ENCODE measurements around the gene SCP2. TPM values are rescaled to one million over a fixed set of nuclear protein-coding genes. Genes with fewer than 3 reads are reported as not detected.

SCP2 gene
- total RNA-seq, 2 experiments from 2014 or later = 71.8 to 79.2 TPM

DNA sequence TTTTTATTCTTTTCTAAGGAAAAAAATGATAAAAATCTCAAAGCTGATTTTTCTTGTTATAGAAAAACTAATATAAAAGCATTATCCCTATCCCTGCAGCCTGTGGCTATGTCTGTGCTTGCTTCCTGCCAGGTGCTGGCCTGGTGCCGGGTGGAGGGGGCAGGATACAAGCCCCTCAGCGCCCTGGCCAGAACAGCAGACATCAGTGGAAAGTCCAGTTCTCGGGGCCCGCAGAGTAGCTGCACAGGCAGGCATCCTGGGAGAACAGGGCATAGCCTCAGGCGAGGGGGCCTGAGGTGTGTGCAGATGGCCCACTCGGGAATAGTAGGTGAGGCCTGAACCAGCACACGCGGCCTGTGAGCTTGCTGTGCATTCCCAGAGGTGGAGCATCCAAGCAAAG, 158.3 kb downstream of the SCP2 start:
- Mint-ChIP-seq H3K36me3 (ENCODE audit: low read depth) (no peaks in the 10 kb centered on the region), H3K4me3 (no peak overlapping the region), H3K27ac (no peak overlapping the region), H3K9me3 (no peaks in the 10 kb centered on the region), H3K4me1 (ENCODE audit: low read depth) (no peaks in the 10 kb centered on the region), H3K27me3 (ENCODE audit: low read depth) (no peaks in the 10 kb centered on the region)
- no peak for DNase-seq
- CTCF ChIA-PET = no interaction called here
- intact Hi-C loops (cut with micrococcal nuclease) = no loop called here

DNA sequence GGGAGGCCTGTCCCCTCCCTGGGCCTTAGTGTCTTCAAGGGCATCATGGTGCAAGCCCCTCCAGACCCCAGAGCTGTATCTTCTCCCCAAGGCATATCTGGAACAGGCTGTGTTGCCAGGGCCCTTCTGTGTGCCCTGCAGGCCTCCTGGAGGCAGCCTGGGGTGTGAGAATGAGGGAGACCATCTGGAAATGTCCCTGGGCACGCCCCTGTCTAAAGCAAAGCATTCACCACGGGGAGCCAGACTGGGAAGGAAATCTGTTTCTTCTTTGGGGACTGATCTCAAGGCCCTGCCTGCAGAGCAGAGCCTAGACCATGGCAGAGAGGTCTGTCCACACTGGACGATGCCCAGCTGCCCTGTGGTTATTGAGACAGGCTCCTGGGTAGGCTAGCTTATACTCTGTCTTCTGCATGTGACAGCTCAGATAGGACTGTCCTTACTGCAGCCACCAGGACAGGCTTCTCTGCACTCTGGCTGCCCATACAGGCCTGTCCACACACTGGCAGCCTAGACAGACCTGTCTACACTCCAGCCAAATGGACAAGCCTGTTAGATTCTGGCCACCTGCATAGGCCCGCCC, 159.5 kb downstream of the SCP2 start:
- Mint-ChIP-seq H3K36me3 (ENCODE audit: low read depth) (no peaks in the 10 kb centered on the region), H3K27me3 (ENCODE audit: low read depth) (no peaks in the 10 kb centered on the region), H3K4me1 (ENCODE audit: low read depth) (no peaks in the 10 kb centered on the region), H3K4me3 (no peak overlapping the region), H3K27ac (no peak overlapping the region), H3K9me3 (no peaks in the 10 kb centered on the region)
- CTCF ChIA-PET = interaction anchor here (0.6 kb wide), 1 partner anchor 98 kb away, joined by 3 read pairs; no protein-coding TSS in a partner anchor
- no peak for DNase-seq
- intact Hi-C loops (cut with micrococcal nuclease) = no loop called here

DNA sequence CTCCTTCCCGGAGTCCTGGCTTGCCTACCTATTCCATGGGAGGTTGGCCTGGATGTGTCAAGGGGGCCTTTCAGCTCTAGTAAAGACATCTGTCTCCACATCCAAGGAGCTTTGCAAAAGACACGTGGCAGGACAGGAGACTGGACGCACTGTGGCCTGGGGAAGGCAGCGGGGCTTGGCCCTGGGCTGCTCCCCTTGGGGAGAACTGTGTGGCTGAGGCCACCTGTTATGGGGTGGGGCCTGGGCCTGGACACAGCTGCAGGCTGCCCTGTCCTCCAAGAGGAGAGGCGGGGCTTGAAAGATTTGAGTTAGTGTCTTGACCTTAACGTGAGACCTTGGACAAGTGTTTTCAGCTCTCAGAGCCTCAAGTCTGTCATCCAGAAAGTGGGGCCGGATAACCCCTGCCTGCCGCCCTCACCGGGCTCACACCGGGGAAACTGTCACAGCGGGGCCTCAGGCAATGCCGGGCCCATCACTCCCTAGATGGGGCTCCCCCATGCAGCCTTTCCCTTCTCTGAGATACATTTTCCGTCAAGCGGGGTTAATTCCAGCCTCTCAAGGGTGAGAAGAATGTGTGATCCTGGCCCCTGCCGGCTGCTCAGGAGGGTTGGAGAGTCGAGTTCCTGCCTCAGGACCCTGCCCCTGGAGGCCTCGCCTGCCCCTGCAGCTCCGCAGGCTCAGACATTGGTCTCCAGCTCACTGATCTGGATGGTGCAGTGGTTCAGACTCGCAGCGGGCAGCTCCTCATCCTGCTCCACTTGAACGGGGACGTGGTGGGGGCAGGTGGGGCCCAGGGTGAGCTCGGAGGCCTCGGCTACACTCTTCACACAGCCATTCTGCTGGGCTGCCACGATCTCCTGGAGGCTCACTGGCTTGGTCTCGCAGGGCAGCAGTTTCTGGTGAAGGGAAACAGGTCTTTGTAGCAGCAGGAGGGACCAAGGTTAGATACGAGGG, 160.5 kb downstream of the SCP2 start:
- no peaks in the 10 kb centered on the region for H3K36me3 Mint-ChIP-seq (ENCODE audit: low read depth)
- H3K27ac Mint-ChIP-seq = no peak overlapping the region
- no peak for DNase-seq
- H3K9me3 Mint-ChIP-seq = no peaks in the 10 kb centered on the region
- H3K27me3 Mint-ChIP-seq (ENCODE audit: low read depth) = no peaks in the 10 kb centered on the region
- CTCF ChIA-PET = no interaction called here
- intact Hi-C loops (cut with micrococcal nuclease) = no loop called here
- H3K4me3 Mint-ChIP-seq = no peak overlapping the region
- no peaks in the 10 kb centered on the region for H3K4me1 Mint-ChIP-seq (ENCODE audit: low read depth)

DNA sequence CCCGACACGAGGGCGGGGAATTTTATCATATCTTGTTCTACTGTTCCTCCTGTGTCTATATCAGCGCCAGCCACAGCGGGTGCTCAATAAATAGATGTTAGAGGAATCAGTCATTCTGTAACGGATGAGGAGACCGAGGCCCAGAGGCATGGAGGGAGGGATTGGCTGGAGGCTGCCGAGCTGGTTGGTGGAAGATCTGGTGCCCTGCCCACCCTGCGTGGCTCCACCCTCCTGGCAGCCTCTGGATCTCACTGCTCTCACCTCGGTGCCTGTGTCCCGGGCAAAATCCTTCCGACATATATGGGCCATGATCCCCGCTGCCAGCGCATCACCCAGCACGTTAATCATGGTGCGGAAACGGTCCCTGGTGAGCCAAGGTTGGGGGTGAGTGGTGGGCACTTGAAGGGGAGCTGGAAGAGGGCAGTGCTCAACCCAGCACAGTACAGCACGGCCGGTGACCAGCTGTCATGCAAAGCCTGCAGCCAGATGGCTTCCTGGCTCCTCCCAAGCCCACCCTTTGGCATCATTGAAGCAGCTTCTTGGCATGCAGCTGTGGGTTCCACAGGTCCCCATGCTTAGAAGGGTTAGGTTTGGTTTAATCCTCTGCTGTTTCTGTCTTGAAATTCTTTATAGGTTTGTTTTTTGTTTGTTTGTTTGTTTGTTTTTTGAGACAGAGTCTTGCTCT, 161.7 kb downstream of the SCP2 start:
- CTCF ChIA-PET = interaction anchor here (0.6 to 0.7 kb wide), 2 partner anchors 18 to 247 kb away, joined by 3 to 4 read pairs; no protein-coding TSS in a partner anchor
- H3K4me1 Mint-ChIP-seq (ENCODE audit: low read depth) = no peaks in the 10 kb centered on the region
- H3K36me3 Mint-ChIP-seq (ENCODE audit: low read depth) = no peaks in the 10 kb centered on the region
- no peaks in the 10 kb centered on the region for H3K27me3 Mint-ChIP-seq (ENCODE audit: low read depth)
- H3K27ac Mint-ChIP-seq = no peak overlapping the region
- no peak overlapping the region for H3K4me3 Mint-ChIP-seq
- intact Hi-C loops (cut with micrococcal nuclease) = no loop called here
- no peak for DNase-seq
- no peaks in the 10 kb centered on the region for H3K9me3 Mint-ChIP-seq

DNA sequence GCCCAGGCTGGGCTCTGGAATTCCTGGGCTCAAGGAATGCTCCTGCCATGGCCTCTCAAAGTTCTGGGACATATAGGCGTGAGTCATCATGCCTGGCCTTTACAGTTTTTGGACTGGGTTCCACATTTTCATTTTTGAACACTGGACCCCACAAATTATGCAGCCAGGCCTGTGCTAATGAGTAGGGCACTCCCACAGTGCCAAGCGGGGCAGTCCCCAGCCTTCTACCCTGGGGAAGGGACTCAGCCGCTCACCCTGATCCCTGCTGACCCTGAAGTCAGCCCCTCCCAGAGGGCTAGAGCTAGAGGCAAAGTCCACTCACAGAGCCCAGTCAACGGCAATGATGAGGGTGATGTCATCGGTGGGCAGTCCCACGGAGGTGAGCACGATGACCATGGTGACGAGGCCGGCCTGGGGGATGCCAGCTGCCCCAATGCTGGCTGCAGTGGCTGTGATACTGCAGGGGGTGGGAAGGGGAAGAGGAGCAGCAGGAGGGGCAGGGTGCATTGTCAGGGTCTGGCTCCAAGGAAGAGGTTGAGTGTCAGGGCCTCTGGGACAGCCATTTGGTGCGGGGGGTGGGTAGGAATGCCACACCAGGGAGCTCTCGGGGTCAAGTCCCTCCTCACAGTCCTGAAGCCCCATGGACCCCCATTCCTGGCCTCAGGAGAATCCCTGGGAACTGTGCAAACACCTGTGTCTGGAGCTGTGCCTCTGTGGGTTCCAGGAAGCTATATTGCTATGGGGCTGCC, 162.6 kb downstream of the SCP2 start:
- no peaks in the 10 kb centered on the region for H3K36me3 Mint-ChIP-seq (ENCODE audit: low read depth)
- no peak overlapping the region for H3K4me3 Mint-ChIP-seq
- no peaks in the 10 kb centered on the region for H3K27me3 Mint-ChIP-seq (ENCODE audit: low read depth)
- no peak overlapping the region for H3K27ac Mint-ChIP-seq
- no peaks in the 10 kb centered on the region for H3K9me3 Mint-ChIP-seq
- no peak for DNase-seq
- intact Hi-C loops (cut with micrococcal nuclease) = no loop called here
- CTCF ChIA-PET = interaction anchor here (0.6 to 0.7 kb wide), 2 partner anchors 17 to 248 kb away, joined by 3 to 4 read pairs; no protein-coding TSS in a partner anchor
- H3K4me1 Mint-ChIP-seq (ENCODE audit: low read depth) = no peaks in the 10 kb centered on the region

DNA sequence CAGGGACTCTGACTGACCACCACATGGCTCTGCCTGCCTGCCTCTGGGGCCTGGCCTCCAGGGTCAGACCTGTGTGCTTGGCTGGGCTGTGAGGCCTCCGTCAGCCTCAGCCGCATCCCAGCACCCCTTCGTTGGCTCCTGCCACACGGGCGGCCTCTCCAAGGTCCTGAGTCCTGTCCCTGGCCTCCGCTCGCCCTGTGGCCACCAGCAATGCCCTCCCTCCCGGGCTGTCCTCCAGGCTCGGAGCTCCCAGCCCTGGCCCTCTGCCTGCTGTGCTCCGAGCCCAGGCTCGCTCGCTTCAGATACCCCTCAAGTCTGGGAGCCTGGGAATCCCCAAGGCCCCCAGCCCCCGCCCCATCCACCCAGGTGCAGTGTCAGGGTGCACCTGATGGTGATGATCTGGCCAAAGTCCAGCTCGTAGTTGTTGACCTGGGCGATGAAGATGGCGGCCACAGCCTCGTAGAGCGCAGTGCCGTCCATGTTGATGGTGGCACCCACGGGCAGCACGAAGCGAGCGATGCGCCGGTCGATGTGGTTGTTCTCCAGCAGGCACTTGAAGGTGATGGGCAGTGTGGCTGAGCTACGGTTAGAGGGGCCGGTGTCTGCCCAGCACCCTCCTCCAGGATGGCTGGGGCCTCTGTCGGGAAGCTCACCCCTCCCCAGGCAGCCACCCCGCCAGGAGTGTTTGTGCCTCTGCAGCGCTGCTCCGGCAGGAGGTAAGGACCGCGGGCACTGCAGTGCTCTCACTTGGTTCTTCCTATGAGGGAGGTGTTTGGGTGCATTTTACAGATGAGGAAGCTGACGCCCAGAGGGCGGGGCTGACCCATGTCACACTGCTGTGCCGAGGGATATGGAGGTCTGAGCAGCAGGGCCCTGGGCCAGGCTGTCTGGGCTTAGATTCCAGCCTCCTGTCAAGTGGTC, 163.4 kb downstream of the SCP2 start:
- H3K36me3 Mint-ChIP-seq (ENCODE audit: low read depth) = no peaks in the 10 kb centered on the region
- no peak for DNase-seq
- no peaks in the 10 kb centered on the region for H3K9me3 Mint-ChIP-seq
- H3K4me1 Mint-ChIP-seq (ENCODE audit: low read depth) = no peaks in the 10 kb centered on the region
- no peak overlapping the region for H3K4me3 Mint-ChIP-seq
- CTCF ChIA-PET = no interaction called here
- intact Hi-C loops (cut with micrococcal nuclease) = no loop called here
- H3K27ac Mint-ChIP-seq = no peak overlapping the region
- H3K27me3 Mint-ChIP-seq (ENCODE audit: low read depth) = no peaks in the 10 kb centered on the region

DNA sequence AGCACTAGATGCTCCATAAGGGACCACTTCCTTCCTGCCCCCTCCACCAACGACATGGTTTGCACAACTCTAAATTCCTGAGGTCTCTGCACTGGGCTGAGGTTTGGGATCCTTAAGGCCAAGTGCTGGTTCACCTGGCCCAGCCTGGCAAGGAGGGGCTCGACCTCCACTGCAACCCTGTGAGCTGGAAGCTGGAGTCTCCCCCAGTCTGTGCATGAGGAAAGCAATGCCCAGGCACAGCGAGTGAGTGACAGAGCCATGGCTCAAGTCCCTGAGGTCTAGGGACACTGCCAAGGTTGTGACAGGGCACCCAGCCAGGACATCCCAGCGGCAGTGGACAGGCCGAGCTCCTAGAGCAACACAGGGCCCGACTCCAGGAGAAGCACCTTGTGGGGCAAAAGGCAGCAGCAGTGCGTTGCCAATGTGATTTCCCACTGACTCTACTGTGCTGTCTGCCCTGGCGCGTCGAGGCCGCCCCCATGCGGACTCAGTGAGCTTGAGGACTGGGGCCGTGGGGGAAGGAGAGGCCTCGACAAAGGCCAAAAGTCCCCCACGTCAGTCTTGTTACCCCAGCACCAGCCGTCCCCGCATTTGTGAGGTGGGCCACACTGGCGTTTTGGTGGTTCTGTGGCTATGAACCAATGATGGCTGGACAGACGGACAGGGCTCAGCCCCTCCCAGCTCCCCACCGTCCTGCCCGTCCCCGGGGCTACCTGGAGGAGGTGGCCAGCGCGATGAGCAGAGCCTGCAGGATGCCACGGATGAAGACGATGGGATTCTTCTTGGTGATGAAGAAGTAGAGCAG, 165.0 kb downstream of the SCP2 start:
- no peaks in the 10 kb centered on the region for H3K36me3 Mint-ChIP-seq (ENCODE audit: low read depth)
- intact Hi-C loops (cut with micrococcal nuclease) = no loop called here
- no peak for DNase-seq

DNA sequence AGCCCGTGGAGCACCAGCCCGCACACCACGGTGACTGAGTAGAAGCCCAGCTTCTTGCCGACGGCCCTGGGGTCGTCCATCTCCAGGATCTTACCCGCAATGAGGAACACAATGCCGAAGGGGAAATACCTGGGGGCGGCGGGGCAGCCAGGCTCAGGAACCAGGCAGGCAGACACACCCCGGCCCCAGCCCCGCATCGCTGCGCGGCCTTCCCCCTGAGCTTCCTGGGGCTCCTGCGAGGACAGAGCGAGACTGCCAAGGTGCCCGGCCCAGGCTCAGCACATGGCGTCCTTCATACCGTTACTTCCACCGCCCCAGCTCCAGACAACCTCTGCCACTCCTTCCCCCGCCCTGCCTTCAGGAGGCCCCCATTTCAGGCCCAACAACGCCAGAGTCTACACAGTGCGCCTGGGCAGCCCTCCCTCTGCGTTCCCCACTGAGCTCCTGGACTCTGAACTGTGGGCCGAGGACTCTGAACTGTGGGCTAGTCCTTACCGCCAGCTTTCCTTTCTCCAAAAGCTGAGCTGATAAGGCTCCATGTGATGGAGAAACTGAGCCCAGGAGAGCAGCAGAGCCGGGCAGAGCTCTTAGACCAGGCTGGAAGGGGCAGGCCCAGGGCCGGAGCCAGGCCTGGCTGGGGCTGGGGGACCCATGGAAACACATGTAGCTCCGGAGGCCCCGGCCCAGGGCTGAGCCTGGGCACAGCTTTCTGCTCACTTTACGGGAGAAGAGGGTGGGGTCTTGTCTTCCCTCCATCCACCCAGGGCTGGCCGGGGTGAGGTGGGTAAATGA, 165.8 kb downstream of the SCP2 start:
- no peak overlapping the region for H3K27ac Mint-ChIP-seq
- CTCF ChIA-PET = interaction anchor here (0.8 kb wide), 1 partner anchor 87 kb away, joined by 3 read pairs; no protein-coding TSS in a partner anchor

More for the DNA sequence above, 165.0 kb downstream of the SCP2 start:
- no peak overlapping the region for H3K27ac Mint-ChIP-seq
- CTCF ChIA-PET = interaction anchor here (0.8 kb wide), 1 partner anchor 88 kb away, joined by 3 read pairs; no protein-coding TSS in a partner anchor
- no peak overlapping the region for H3K4me3 Mint-ChIP-seq
- H3K4me1 Mint-ChIP-seq (ENCODE audit: low read depth) = no peaks in the 10 kb centered on the region
- H3K9me3 Mint-ChIP-seq = no peaks in the 10 kb centered on the region
- H3K27me3 Mint-ChIP-seq (ENCODE audit: low read depth) = no peaks in the 10 kb centered on the region

DNA sequence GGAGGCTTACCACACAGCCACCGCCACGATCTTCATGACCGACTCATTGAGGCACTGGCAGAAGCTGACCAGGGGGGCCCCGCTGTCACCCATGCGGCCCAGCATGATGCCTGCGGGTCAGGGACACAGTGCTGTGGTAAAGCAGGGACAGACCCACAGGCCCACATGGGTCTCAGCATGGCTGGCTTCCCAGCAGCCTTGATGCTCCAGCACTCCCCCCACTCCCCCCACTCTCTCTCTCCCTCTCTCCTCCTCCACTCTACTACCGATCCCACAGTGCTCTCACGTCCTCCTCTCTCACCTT, 166.3 kb downstream of the SCP2 start:
- no peak overlapping the region for H3K27ac Mint-ChIP-seq
- CTCF ChIA-PET = no interaction called here

More for the DNA sequence above, 165.8 kb downstream of the SCP2 start:
- no peaks in the 10 kb centered on the region for H3K36me3 Mint-ChIP-seq (ENCODE audit: low read depth)
- no peak overlapping the region for H3K4me3 Mint-ChIP-seq
- no peaks in the 10 kb centered on the region for H3K9me3 Mint-ChIP-seq
- no peak for DNase-seq
- H3K27me3 Mint-ChIP-seq (ENCODE audit: low read depth) = no peaks in the 10 kb centered on the region
- intact Hi-C loops (cut with micrococcal nuclease) = no loop called here
- no peaks in the 10 kb centered on the region for H3K4me1 Mint-ChIP-seq (ENCODE audit: low read depth)

DNA sequence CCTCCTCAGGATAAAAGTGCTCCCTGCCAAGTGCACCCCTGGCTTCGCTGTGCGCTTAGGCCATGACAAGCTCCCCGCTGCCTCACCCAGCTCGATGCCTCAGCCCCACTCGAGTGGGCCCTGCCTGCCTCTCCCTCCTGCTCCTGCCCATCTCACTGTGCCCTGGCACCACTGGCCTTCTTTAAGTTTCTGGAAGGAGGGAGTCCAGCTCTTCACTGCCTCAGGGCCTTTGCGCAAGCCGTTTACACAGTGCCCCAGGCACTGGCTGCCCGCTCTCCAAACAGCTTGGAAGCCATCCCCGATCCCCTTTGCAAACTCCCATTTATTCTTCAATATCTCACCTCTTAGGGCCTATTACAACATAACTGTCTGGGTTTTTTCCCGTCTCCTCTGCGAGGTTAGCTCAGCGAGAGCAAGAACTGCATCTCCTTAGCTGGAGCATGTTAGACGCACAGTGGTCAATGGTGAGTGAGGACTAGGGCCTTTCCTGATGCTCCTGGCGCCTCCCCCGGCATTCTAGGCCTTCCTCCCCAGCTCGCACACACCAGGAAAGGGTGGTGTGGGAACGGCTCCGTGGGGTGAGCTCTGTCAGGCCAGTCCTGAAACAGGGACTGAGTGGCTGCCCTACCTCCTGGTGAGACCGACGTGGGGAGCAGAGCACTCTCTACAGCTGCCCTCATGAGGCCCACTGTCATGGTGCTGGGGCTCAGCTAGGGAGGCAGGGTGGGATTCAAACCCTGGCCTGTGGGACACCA, 166.9 kb downstream of the SCP2 start:
- H3K4me3 Mint-ChIP-seq = no peak overlapping the region
- DNase-seq = no peak
- no peaks in the 10 kb centered on the region for H3K4me1 Mint-ChIP-seq (ENCODE audit: low read depth)
- intact Hi-C loops (cut with micrococcal nuclease) = no loop called here
- no peaks in the 10 kb centered on the region for H3K27me3 Mint-ChIP-seq (ENCODE audit: low read depth)
- H3K36me3 Mint-ChIP-seq (ENCODE audit: low read depth) = no peaks in the 10 kb centered on the region
- H3K27ac Mint-ChIP-seq = no peak overlapping the region
- CTCF ChIA-PET = no interaction called here
- H3K9me3 Mint-ChIP-seq = no peaks in the 10 kb centered on the region

More for the DNA sequence above, 166.3 kb downstream of the SCP2 start:
- H3K36me3 Mint-ChIP-seq (ENCODE audit: low read depth) = no peaks in the 10 kb centered on the region
- H3K9me3 Mint-ChIP-seq = no peaks in the 10 kb centered on the region
- no peaks in the 10 kb centered on the region for H3K4me1 Mint-ChIP-seq (ENCODE audit: low read depth)
- H3K27me3 Mint-ChIP-seq (ENCODE audit: low read depth) = no peaks in the 10 kb centered on the region
- intact Hi-C loops (cut with micrococcal nuclease) = no loop called here
- DNase-seq = no peak
- H3K4me3 Mint-ChIP-seq = no peak overlapping the region

Measured in activated naive CD4-positive, alpha-beta T cell treated with anti-CD3 and anti-CD28 coated beads for 36 hours (primary cell).